ENCODE measurements around the gene CSF1R.
"Not testable (repeated sequence)": the region's sequence is repeated elsewhere in the genome, so short reads cannot be mapped to it uniquely, and the experiment has no call there.

The CSF1R gene

GRCh38 chr5:150033334-150033733, 53.0 kb downstream of the CSF1R start:
- no peaks in the 10 kb centered on the region for H3K4me1 ChIP-seq (ENCODE audit: control insufficient read depth in 2 of 2, insufficient read depth in 2 of 2, low read length in 2 of 2)
- H3K27me3 ChIP-seq (ENCODE audit: control insufficient read depth in 2 of 2, insufficient read depth in 2 of 2, low read length in 2 of 2): no peaks in the 10 kb centered on the region
- H3K27ac ChIP-seq (ENCODE audit: low read depth in 2 of 2, low read length in 2 of 2): no peak overlapping the region
- H3K4me3 ChIP-seq (ENCODE audit: low read length in 2 of 2): no peak overlapping the region
- peaks cover 79 to 82% of the 10 kb centered on the region in 2 donors for H3K36me3 ChIP-seq (ENCODE audit: control insufficient read depth in 2 of 2, insufficient read depth in 2 of 2, low read length in 2 of 2)
- no peaks in the 10 kb centered on the region for H3K9me3 ChIP-seq (ENCODE audit: control insufficient read depth in 2 of 2, low read length in 2 of 2)
- no peak overlapping the region for H3K9ac ChIP-seq (ENCODE audit: low read depth in 1 of 2, low read length in 2 of 2)

- H3K36me3 ChIP-seq (ENCODE audit: control insufficient read depth in 2 of 2, insufficient read depth in 2 of 2, low read length in 2 of 2): peaks cover 74 to 77% of the 10 kb centered on the region in 2 donors
- H3K9ac ChIP-seq (ENCODE audit: low read depth in 1 of 2, low read length in 2 of 2); H3K9me3 ChIP-seq (ENCODE audit: control insufficient read depth in 2 of 2, low read length in 2 of 2); H3K27ac ChIP-seq (ENCODE audit: low read depth in 2 of 2, low read length in 2 of 2); H3K4me1 ChIP-seq (ENCODE audit: control insufficient read depth in 2 of 2, insufficient read depth in 2 of 2, low read length in 2 of 2); H3K27me3 ChIP-seq (ENCODE audit: control insufficient read depth in 2 of 2, insufficient read depth in 2 of 2, low read length in 2 of 2); H3K4me3 ChIP-seq (ENCODE audit: low read length in 2 of 2): not testable (repeated sequence)
These were observed 58.3 kb downstream of the CSF1R start for GRCh38 chr5:150028047-150028446.

GRCh38 chr5:150026682-150027172, 59.6 kb downstream of the CSF1R start:
- Histone ChIP-seq H3K4me3 (ENCODE audit: low read length in 2 of 2) (no peak overlapping the region), H3K36me3 (ENCODE audit: control insufficient read depth in 2 of 2, insufficient read depth in 2 of 2, low read length in 2 of 2) (peaks cover 66 to 77% of the 10 kb centered on the region in 2 donors), H3K9ac (ENCODE audit: low read depth in 1 of 2, low read length in 2 of 2) (no peak overlapping the region), H3K27ac (ENCODE audit: low read depth in 2 of 2, low read length in 2 of 2) (no peak overlapping the region), H3K27me3 (ENCODE audit: control insufficient read depth in 2 of 2, insufficient read depth in 2 of 2, low read length in 2 of 2) (no peaks in the 10 kb centered on the region), H3K9me3 (ENCODE audit: control insufficient read depth in 2 of 2, low read length in 2 of 2) (no peaks in the 10 kb centered on the region), H3K4me1 (ENCODE audit: control insufficient read depth in 2 of 2, insufficient read depth in 2 of 2, low read length in 2 of 2) (no peaks in the 10 kb centered on the region)

- H3K9me3 ChIP-seq (ENCODE audit: control insufficient read depth in 2 of 2, low read length in 2 of 2): no peaks in the 10 kb centered on the region
These were observed 61.9 kb downstream of the CSF1R start for GRCh38 chr5:150024346-150024984.

GRCh38 chr5:150023136-150023535, 63.2 kb downstream of the CSF1R start:
- no peaks in the 10 kb centered on the region for H3K4me1 ChIP-seq (ENCODE audit: control insufficient read depth in 2 of 2, insufficient read depth in 2 of 2, low read length in 2 of 2)
- no peak overlapping the region for H3K4me3 ChIP-seq (ENCODE audit: low read length in 2 of 2)
- H3K27ac ChIP-seq (ENCODE audit: low read depth in 2 of 2, low read length in 2 of 2): no peak overlapping the region
- no peaks in the 10 kb centered on the region for H3K27me3 ChIP-seq (ENCODE audit: control insufficient read depth in 2 of 2, insufficient read depth in 2 of 2, low read length in 2 of 2)
- H3K9ac ChIP-seq (ENCODE audit: low read depth in 1 of 2, low read length in 2 of 2): no peak overlapping the region
- peaks cover 72 to 90% of the 10 kb centered on the region in 2 donors for H3K36me3 ChIP-seq (ENCODE audit: control insufficient read depth in 2 of 2, insufficient read depth in 2 of 2, low read length in 2 of 2)
- H3K9me3 ChIP-seq (ENCODE audit: control insufficient read depth in 2 of 2, low read length in 2 of 2): no peaks in the 10 kb centered on the region

More at GRCh38 chr5:150024346-150024984, 61.9 kb downstream of the CSF1R start:
- peaks cover 61 to 79% of the 10 kb centered on the region in 2 donors for H3K36me3 ChIP-seq (ENCODE audit: control insufficient read depth in 2 of 2, insufficient read depth in 2 of 2, low read length in 2 of 2)
- no peak overlapping the region for H3K4me3 ChIP-seq (ENCODE audit: low read length in 2 of 2)
- H3K27me3 ChIP-seq (ENCODE audit: control insufficient read depth in 2 of 2, insufficient read depth in 2 of 2, low read length in 2 of 2): no peaks in the 10 kb centered on the region
- H3K27ac ChIP-seq (ENCODE audit: low read depth in 2 of 2, low read length in 2 of 2): no peak overlapping the region
- no peaks in the 10 kb centered on the region for H3K4me1 ChIP-seq (ENCODE audit: control insufficient read depth in 2 of 2, insufficient read depth in 2 of 2, low read length in 2 of 2)
- H3K9ac ChIP-seq (ENCODE audit: low read depth in 1 of 2, low read length in 2 of 2): no peak overlapping the region

GRCh38 chr5:150022681-150023080, 63.7 kb downstream of the CSF1R start:
- Histone ChIP-seq H3K27ac (ENCODE audit: low read depth in 2 of 2, low read length in 2 of 2) (no peak overlapping the region), H3K9me3 (ENCODE audit: control insufficient read depth in 2 of 2, low read length in 2 of 2) (no peaks in the 10 kb centered on the region), H3K9ac (ENCODE audit: low read depth in 1 of 2, low read length in 2 of 2) (no peak overlapping the region), H3K27me3 (ENCODE audit: control insufficient read depth in 2 of 2, insufficient read depth in 2 of 2, low read length in 2 of 2) (no peaks in the 10 kb centered on the region), H3K4me3 (ENCODE audit: low read length in 2 of 2) (no peak overlapping the region), H3K4me1 (ENCODE audit: control insufficient read depth in 2 of 2, insufficient read depth in 2 of 2, low read length in 2 of 2) (no peaks in the 10 kb centered on the region), H3K36me3 (ENCODE audit: control insufficient read depth in 2 of 2, insufficient read depth in 2 of 2, low read length in 2 of 2) (peaks cover 71 to 89% of the 10 kb centered on the region in 2 donors)

- Histone ChIP-seq H3K4me1 (ENCODE audit: control insufficient read depth in 2 of 2, insufficient read depth in 2 of 2, low read length in 2 of 2) (no peaks in the 10 kb centered on the region), H3K27ac (ENCODE audit: low read depth in 2 of 2, low read length in 2 of 2) (no peak overlapping the region), H3K9me3 (ENCODE audit: control insufficient read depth in 2 of 2, low read length in 2 of 2) (no peaks in the 10 kb centered on the region), H3K9ac (ENCODE audit: low read depth in 1 of 2, low read length in 2 of 2) (no peak overlapping the region), H3K27me3 (ENCODE audit: control insufficient read depth in 2 of 2, insufficient read depth in 2 of 2, low read length in 2 of 2) (no peaks in the 10 kb centered on the region), H3K36me3 (ENCODE audit: control insufficient read depth in 2 of 2, insufficient read depth in 2 of 2, low read length in 2 of 2) (peaks cover 66 to 94% of the 10 kb centered on the region in 2 donors), H3K4me3 (ENCODE audit: low read length in 2 of 2) (no peak overlapping the region)
These were observed 64.2 kb downstream of the CSF1R start for GRCh38 chr5:150022158-150022531.

GRCh38 chr5:150021491-150022157, 64.7 kb downstream of the CSF1R start:
- H3K9me3 ChIP-seq (ENCODE audit: control insufficient read depth in 2 of 2, low read length in 2 of 2): no peaks in the 10 kb centered on the region
- H3K27me3 ChIP-seq (ENCODE audit: control insufficient read depth in 2 of 2, insufficient read depth in 2 of 2, low read length in 2 of 2): no peaks in the 10 kb centered on the region
- H3K27ac ChIP-seq (ENCODE audit: low read depth in 2 of 2, low read length in 2 of 2): no peak overlapping the region
- H3K4me1 ChIP-seq (ENCODE audit: control insufficient read depth in 2 of 2, insufficient read depth in 2 of 2, low read length in 2 of 2): no peaks in the 10 kb centered on the region
- peaks cover 62 to 89% of the 10 kb centered on the region in 2 donors for H3K36me3 ChIP-seq (ENCODE audit: control insufficient read depth in 2 of 2, insufficient read depth in 2 of 2, low read length in 2 of 2)
- H3K9ac ChIP-seq (ENCODE audit: low read depth in 1 of 2, low read length in 2 of 2): no peak overlapping the region
- no peak overlapping the region for H3K4me3 ChIP-seq (ENCODE audit: low read length in 2 of 2)

GRCh38 chr5:150020249-150020648, 66.1 kb downstream of the CSF1R start:
- Histone ChIP-seq H3K36me3 (ENCODE audit: control insufficient read depth in 2 of 2, insufficient read depth in 2 of 2, low read length in 2 of 2) (peaks cover 64 to 88% of the 10 kb centered on the region in 2 donors), H3K9me3 (ENCODE audit: control insufficient read depth in 2 of 2, low read length in 2 of 2) (no peaks in the 10 kb centered on the region), H3K27ac (ENCODE audit: low read depth in 2 of 2, low read length in 2 of 2) (no peak overlapping the region), H3K9ac (ENCODE audit: low read depth in 1 of 2, low read length in 2 of 2) (no peak overlapping the region), H3K27me3 (ENCODE audit: control insufficient read depth in 2 of 2, insufficient read depth in 2 of 2, low read length in 2 of 2) (no peaks in the 10 kb centered on the region), H3K4me1 (ENCODE audit: control insufficient read depth in 2 of 2, insufficient read depth in 2 of 2, low read length in 2 of 2) (no peaks in the 10 kb centered on the region), H3K4me3 (ENCODE audit: low read length in 2 of 2) (no peak overlapping the region)

- H3K4me3 ChIP-seq (ENCODE audit: low read length in 2 of 2): no peak overlapping the region
- no peak overlapping the region for H3K27ac ChIP-seq (ENCODE audit: low read depth in 2 of 2, low read length in 2 of 2)
- H3K36me3 ChIP-seq (ENCODE audit: control insufficient read depth in 2 of 2, insufficient read depth in 2 of 2, low read length in 2 of 2): peaks cover 63 to 85% of the 10 kb centered on the region in 2 donors
- H3K27me3 ChIP-seq (ENCODE audit: control insufficient read depth in 2 of 2, insufficient read depth in 2 of 2, low read length in 2 of 2): no peaks in the 10 kb centered on the region
- no peak overlapping the region for H3K9ac ChIP-seq (ENCODE audit: low read depth in 1 of 2, low read length in 2 of 2)
- peaks cover 4 to 5% of the 10 kb centered on the region in 2 donors for H3K4me1 ChIP-seq (ENCODE audit: control insufficient read depth in 2 of 2, insufficient read depth in 2 of 2, low read length in 2 of 2)
- H3K9me3 ChIP-seq (ENCODE audit: control insufficient read depth in 2 of 2, low read length in 2 of 2): no peaks in the 10 kb centered on the region
These were observed 68.9 kb downstream of the CSF1R start for GRCh38 chr5:150017226-150018005.

Data from mucosa of rectum (tissue), 2 donors.